NCI-H524 (cell line): ENCODE results near the gene ZCCHC7.
"Not testable (repeated sequence)": the region's sequence is repeated elsewhere in the genome, so short reads cannot be mapped to it uniquely, and the experiment has no call there.

ENCODE experiments used
- DNase-seq, 2 experiments: peaks; one replicate each; lab custom pipeline; 2025; lab: John Stamatoyannopoulos, UW

Gene ZCCHC7

GRCh38 chr9:37251452-37251851 lies 131.1 kb downstream of the ZCCHC7 start:
- peak in 1 of 2 experiments; percentile 44 for DNase-seq

GRCh38 chr9:37253377-37253937 lies 133.1 kb downstream of the ZCCHC7 start:
- DNase-seq: no peak

GRCh38 chr9:37255187-37255586 lies 134.8 kb downstream of the ZCCHC7 start:
- no peak for DNase-seq

GRCh38 chr9:37255944-37256862 lies 135.8 kb downstream of the ZCCHC7 start:
- DNase-seq: no peak

- DNase-seq: no peak
These were observed 139.6 kb downstream of the ZCCHC7 start for GRCh38 chr9:37259951-37260350.

GRCh38 chr9:37262410-37262809 lies 142.0 kb downstream of the ZCCHC7 start:
- peak in 1 of 2 experiments; percentile 33 for DNase-seq

- DNase-seq: no peak
These were observed 144.2 kb downstream of the ZCCHC7 start for GRCh38 chr9:37264539-37264938.

GRCh38 chr9:37266630-37267029 lies 146.3 kb downstream of the ZCCHC7 start:
- DNase-seq: no peak

GRCh38 chr9:37269221-37269620 lies 148.8 kb downstream of the ZCCHC7 start:
- DNase-seq: no peak

- no peak for DNase-seq
These were observed 151.3 kb downstream of the ZCCHC7 start for GRCh38 chr9:37271679-37272078.

- DNase-seq: no peak
These were observed 153.2 kb downstream of the ZCCHC7 start for GRCh38 chr9:37273595-37273994.

- no peak for DNase-seq
These were observed 161.2 kb downstream of the ZCCHC7 start for GRCh38 chr9:37281541-37281940.

- DNase-seq: no peak
These were observed 163.5 kb downstream of the ZCCHC7 start for GRCh38 chr9:37283730-37284325.

- DNase-seq: no peak
These were observed 164.3 kb downstream of the ZCCHC7 start for GRCh38 chr9:37284636-37285035.

- DNase-seq: no peak
These were observed 166.3 kb downstream of the ZCCHC7 start for GRCh38 chr9:37286530-37287175.

- DNase-seq: no peak
These were observed 166.9 kb downstream of the ZCCHC7 start for GRCh38 chr9:37287317-37287716.

- no peak for DNase-seq
These were observed 169.3 kb downstream of the ZCCHC7 start for GRCh38 chr9:37289631-37290030.

- DNase-seq: no peak
These were observed 170.1 kb downstream of the ZCCHC7 start for GRCh38 chr9:37290366-37290939.

- no peak for DNase-seq
These were observed 170.6 kb downstream of the ZCCHC7 start for GRCh38 chr9:37290940-37291485.

GRCh38 chr9:37291612-37292238 lies 171.4 kb downstream of the ZCCHC7 start:
- DNase-seq: not testable (repeated sequence)

- DNase-seq: no peak
These were observed 172.5 kb downstream of the ZCCHC7 start for GRCh38 chr9:37292896-37293295.
